GM12878 (cell line): Measurements from ENCODE around the gene TBCD. TPM values are rescaled to one million over a fixed set of nuclear protein-coding genes. Genes with fewer than 3 reads are reported as not detected.

Source experiments
- ATAC-seq: fragments of 200-7000 bp; cut with Tn5 transposase; 3 replicates; pipeline ENCODE4 v1.9.1; 2020; ENCODE audit warnings: mild to moderate bottlenecking, moderate library complexity
- BruUV-seq: library from RNA; stranded (reverse); fragments of 400-500 nt; replicated peaks from 2 replicates; lab custom pipeline; 2021; lab: Mats Ljungman, UMichigan
- CTCF ChIA-PET: fragments of 300-600 bp; sonication (Branson Sonifier 250); formaldehyde crosslinking; extraction: SDS; loops from one replicate; lab custom pipeline; 2021; ENCODE audit warnings: inconsistent platforms; lab: Yijun Ruan, JAX
- POLR2A ChIA-PET: fragments of 350-600 bp; formaldehyde crosslinking; extraction: SDS; loops from one replicate; lab custom pipeline; 2021; ENCODE audit warnings: inconsistent platforms; lab: Charles Lee
- RAD21 ChIA-PET: fragments of 300-600 bp; sonication (Branson Sonifier 250); formaldehyde crosslinking; loops from one replicate; lab custom pipeline; 2023; ENCODE audit warnings: antibody characterized with exemption; ENCODE audit not compliant: unreplicated experiment; lab: Charles Lee
- SMC1A ChIA-PET: fragments of 300-600 bp; sonication (Branson Sonifier 250); formaldehyde crosslinking; loops from one replicate; lab custom pipeline; 2023; ENCODE audit not compliant: unreplicated experiment, uncharacterized antibody; lab: Charles Lee
- DNase-seq: peaks from one replicate; pipeline ENCODE4 v3.0.0-alpha.2; 2011; ENCODE audit warnings: low read depth, low spot score
- FAIRE-seq: peaks from 3 replicates; lab custom pipeline; 2011; peaks lifted over from hg19 to GRCh38; lab: Jason Lieb, UNC
- H2AFZ ChIP-seq: 2 replicates; pipeline ENCODE4 v1.6.0; 2011; ENCODE audit warnings: low read depth, low read length, control low read depth; ENCODE audit not compliant: control insufficient read depth
- H3K27ac ChIP-seq: 2 replicates; pipeline ENCODE4 v1.5.1; 2011; ENCODE audit warnings: control low read depth; ENCODE audit not compliant: control insufficient read depth, insufficient read depth
- H3K27me3 ChIP-seq, 2 experiments: replicated peaks in 1 of 2; 2 replicates each; pipeline versions ENCODE4 v1.6.0 to v1.6.1; 2011; ENCODE audit warnings: low read length in 1 of 2; ENCODE audit not compliant: control insufficient read depth in 2 of 2, insufficient read depth in 2 of 2
- H3K36me3 ChIP-seq, 2 experiments: 2 replicates each; pipeline ENCODE4 v1.5.1; 2011; ENCODE audit warnings: low read length in 1 of 2; ENCODE audit not compliant: control insufficient read depth in 2 of 2, insufficient read depth in 2 of 2
- H3K4me1 ChIP-seq: 2 replicates; pipeline ENCODE4 v1.6.1; 2011; ENCODE audit warnings: mild to moderate bottlenecking, low read length, moderate library complexity, mixed read lengths; ENCODE audit not compliant: control insufficient read depth, insufficient read depth
- H3K4me2 ChIP-seq: 2 replicates; pipeline ENCODE4 v1.6.0; 2011; ENCODE audit warnings: control low read depth; ENCODE audit not compliant: control insufficient read depth, insufficient read depth
- H3K4me3 ChIP-seq: fragments of 200-600 bp; sonication (generic); 2 replicates; pipeline ENCODE4 v1.5.1; 2016
- H3K79me2 ChIP-seq: 2 replicates; pipeline ENCODE4 v1.6.0; 2011; ENCODE audit warnings: low read length; ENCODE audit not compliant: control insufficient read depth, insufficient read depth
- H3K9ac ChIP-seq: 2 replicates; pipeline ENCODE4 v1.8.0; 2011; ENCODE audit warnings: low read length, control low read depth, mixed read lengths; ENCODE audit not compliant: control insufficient read depth, insufficient read depth
- H3K9me3 ChIP-seq: replicated peaks from 3 replicates; pipeline ENCODE4 v1.5.1; 2011; ENCODE audit warnings: mild to moderate bottlenecking, low read length; ENCODE audit not compliant: control insufficient read depth, insufficient read depth
- H4K20me1 ChIP-seq: 2 replicates; pipeline ENCODE4 v1.6.0; 2011; ENCODE audit not compliant: control insufficient read depth, insufficient read depth
- BACH1 ChIP-seq: fragments of 450-650 bp; IDR thresholded peaks from 2 replicates; pipeline ENCODE4 v1.6.1; 2017; ENCODE audit warnings: mild to moderate bottlenecking, borderline replicate concordance
- CBX3 ChIP-seq: fragments of 200-600 bp; sonication (generic); IDR thresholded peaks from 2 replicates; pipeline ENCODE4 v1.6.1; 2016; ENCODE audit warnings: low read depth, borderline replicate concordance
- CBX5 ChIP-seq: sonication (generic); IDR thresholded peaks from 2 replicates; pipeline ENCODE4 v1.6.1; 2016; ENCODE audit warnings: low read depth, moderate library complexity, mild to moderate bottlenecking, inconsistent platforms
- EP300 ChIP-seq, 2 experiments: fragments of 150-350 bp in 1 of 2; IDR thresholded peaks; 2 replicates each; pipeline ENCODE4 v1.6.1; 2011 to 2012; ENCODE audit warnings: low read depth in 2 of 2, low read length in 2 of 2, borderline replicate concordance in 1 of 2, improper control_type of control experiment in 1 of 2, inconsistent platforms in 1 of 2; ENCODE audit not compliant: control insufficient read depth in 1 of 2
- FOXM1 ChIP-seq: IDR thresholded peaks from 2 replicates; pipeline ENCODE4 v1.6.1; 2012; ENCODE audit warnings: low read depth, mild to moderate bottlenecking, inconsistent platforms, low read length, moderate library complexity
- LARP7 ChIP-seq: fragments of 450-650 bp; IDR thresholded peaks from 2 replicates; pipeline ENCODE4 v1.6.1; 2017; ENCODE audit warnings: mild to moderate bottlenecking
- MAX ChIP-seq: IDR thresholded peaks from 2 replicates; pipeline ENCODE4 v1.6.1; 2012; ENCODE audit warnings: low read depth, low read length, improper control_type of control experiment
- NFIC ChIP-seq: IDR thresholded peaks from 2 replicates; pipeline ENCODE4 v1.6.1; 2012; ENCODE audit warnings: low read depth, mild to moderate bottlenecking, inconsistent platforms, low read length, moderate library complexity
- NR2C2 ChIP-seq: IDR thresholded peaks from 2 replicates; pipeline ENCODE4 v1.6.1; 2011; ENCODE audit warnings: borderline replicate concordance, low read depth; ENCODE audit not compliant: control insufficient read depth, insufficient read length
- PAX8 ChIP-seq: fragments of 450-650 bp; IDR thresholded peaks from 2 replicates; pipeline ENCODE4 v1.6.1; 2017; ENCODE audit warnings: mild to moderate bottlenecking, moderate library complexity
- SMC3 ChIP-seq: IDR thresholded peaks from 2 replicates; pipeline ENCODE4 v1.6.1; 2011; ENCODE audit warnings: low read length, improper control_type of control experiment, borderline replicate concordance
- SUZ12 ChIP-seq: fragments of 200-600 bp; sonication (generic); IDR thresholded peaks from one replicate; pipeline ENCODE4 v1.6.1; 2018; ENCODE audit warnings: antibody characterized with exemption, mild to moderate bottlenecking; ENCODE audit not compliant: unreplicated experiment
- TAF1 ChIP-seq: IDR thresholded peaks from 2 replicates; pipeline ENCODE4 v1.6.1; 2011; ENCODE audit warnings: mild to moderate bottlenecking, low read depth, low read length, borderline replicate concordance
- TBL1XR1 ChIP-seq: IDR thresholded peaks from 2 replicates; pipeline ENCODE4 v1.6.1; 2012; ENCODE audit warnings: low read depth, low read length, improper control_type of control experiment
- TCF12 ChIP-seq: IDR thresholded peaks from 2 replicates; pipeline ENCODE4 v1.6.1; 2011; ENCODE audit warnings: low read depth, mild to moderate bottlenecking, low read length
- ZBTB33 ChIP-seq: fragments of 450-650 bp; IDR thresholded peaks from 2 replicates; pipeline ENCODE4 v1.6.1; 2017; ENCODE audit warnings: mild to moderate bottlenecking
- ZNF274 ChIP-seq: IDR thresholded peaks from one replicate; pipeline ENCODE4 v1.8.0; 2011; ENCODE audit not compliant: insufficient read length, insufficient read depth
- WGBS: methylation state at CpG from one replicate; pipeline ENCODE4 v1.1.6; 2016; ENCODE audit warnings: low lambda C conversion rate; ENCODE audit not compliant: insufficient replicate concordance, insufficient coverage; ENCODE audit errors: missing lambda C conversion rate; 5-methylcytosine and 5-hydroxymethylcytosine counted together
- in situ Hi-C: fragments of 300-500 bp; cut with MboI; formaldehyde crosslinking; loops from 9 replicates; pipeline ENCODE4 v1.14.3; 2018; ENCODE audit warnings: mixed read lengths
- intact Hi-C: fragments of 100-400 bp; cut with micrococcal nuclease; formaldehyde crosslinking; loops from one replicate; pipeline ENCODE4 v1.14.2; 2022; ENCODE audit not compliant: unreplicated experiment
- polyA plus RNA-seq, 11 experiments: library from polyadenylated mRNA; depleted of rRNA in 4 of 11; unstranded in 6 of 11; stranded (reverse) in 5 of 11; fragments of >200 nt; fragmentation: Nextera tagmentation in 4 of 11; fragmentation: Illumina TruSeq in 1 of 11; extraction: Ambion mirVana in 4 of 11; extraction: Trizol in 1 of 11; gene quantifications; 1 replicate in 1 of 11; 2 replicates in 10 of 11; pipeline versions ENCODE4 v1.2.1 to v1.2.3, GENCODE V29; 2011 to 2016; ENCODE audit warnings: inconsistent platforms in 2 of 11, missing spikeins in 2 of 11, low read depth in 1 of 11
- total RNA-seq, 4 experiments: library from RNA; depleted of rRNA in 3 of 4; stranded (reverse); fragments of >200 nt in 3 of 4; fragmentation: Illumina TruSeq in 1 of 4; extraction: Trizol in 1 of 4; gene quantifications; 2 replicates each; pipeline versions ENCODE4 v1.2.1 to v1.2.3, GENCODE V29; 2013 to 2021

Gene TBCD
- total and polyA plus RNA-seq, 10 of the 15 experiments (the other 5 are each of a cell fraction or from before 2014, with no cell fraction given) = 10.3 to 114 (median 52.4) TPM

GRCh38 chr17:82942166-82943130 is 190.6 kb downstream of the TBCD start (continued):
- TF ChIP-seq TBL1XR1 (no peak), TCF12 (no peak), SUZ12 (no peak), MAX (no peak), CBX3 (no peak), SMC3 (no peak), NFIC (no peak)

- TF ChIP-seq ZNF274 (no peak), LARP7 (no peak), FOXM1 (no peak), EP300 (IDR thresholded peaks at IDR 0.05; ENCODE audit: borderline replicate concordance in 1 of 2, control insufficient read depth in 1 of 2, low read depth in 2 of 2, low read length in 2 of 2) (no peak), BACH1 (no peak), TAF1 (no peak), PAX8 (no peak), ZBTB33 (no peak), MAX (no peak), NR2C2 (no peak), CBX5 (no peak)
- TF ChIP-seq, all 136 proteins: peak for 0
- 99% methylated on average over 7 of the region's 7 CpGs for WGBS
- Histone ChIP-seq H3K27ac (no peak overlapping the region), H4K20me1 (no peaks in the 10 kb centered on the region), H3K9me3 (peaks cover 21% of the 10 kb centered on the region; the same call in 2 of the 3 replicates), H3K4me1 (no peaks in the 10 kb centered on the region), H3K4me2 (no peak overlapping the region), H3K4me3 (no peak overlapping the region), H3K79me2 (no peaks in the 10 kb centered on the region), H2AFZ (no peak overlapping the region), H3K27me3 (no peaks in the 10 kb centered on the region; a peak in 1 of 4 replicates), H3K9ac (no peak overlapping the region), H3K36me3 (peaks cover 11 to 26% of the 10 kb centered on the region in 2 experiments; a peak in 3 of 4 replicates)
- FAIRE-seq = no peak
- in situ Hi-C loops = no loop called here
- no peak for DNase-seq
- SMC1A ChIA-PET = no interaction called here
- RAD21 ChIA-PET = no interaction called here
- intact Hi-C loops = no loop called here
- ATAC-seq = no peak
- CTCF ChIA-PET = no interaction called here
- no TSS peak for BruUV-seq
- POLR2A ChIA-PET = no interaction called here
These were observed 191.5 kb downstream of the TBCD start for GRCh38 chr17:82943339-82943738.
